Measurements from ENCODE around the gene PROSER3. TPM values are rescaled to one million over a fixed set of nuclear protein-coding genes. Genes with fewer than 3 reads are reported as not detected.

The PROSER3 gene
- total and polyA plus RNA-seq, 2 of the 13 experiments (the other 11 are each of a cell fraction or from before 2014, with no cell fraction given) = 5.1 to 5.7 TPM

- TF ChIP-seq ZHX2 (IDR thresholded peaks at IDR 0.05; ENCODE audit: low read depth) (no peak), ZHX2 (CRISPR knock-in tag; IDR thresholded peaks at IDR 0.05; ENCODE audit: borderline replicate concordance) (no peak), ZFP91 (CRISPR knock-in tag; IDR thresholded peaks at IDR 0.05; ENCODE audit: borderline replicate concordance) (no peak), FOXP1 (IDR thresholded peaks at IDR 0.05) (no peak), FOXP1 (CRISPR knock-in tag; IDR thresholded peaks at IDR 0.05) (no peak), HDAC1 (CRISPR knock-in tag; IDR thresholded peaks at IDR 0.05) (peak; percentile 16; the same call in 1 of the 2 replicates), YY1 (IDR thresholded peaks at IDR 0.05; ENCODE audit: insufficient read depth, insufficient replicate concordance, low read depth, low read length) (no peak), ZBTB10 (CRISPR knock-in tag; IDR thresholded peaks at IDR 0.05; ENCODE audit: borderline replicate concordance) (no peak), ZXDC (CRISPR knock-in tag; IDR thresholded peaks at IDR 0.05) (no peak), SP4 (CRISPR knock-in tag; IDR thresholded peaks at IDR 0.05) (0 out of 2 replicates have a peak, but pooled peaks have one; percentile 6), MEF2D (CRISPR knock-in tag; IDR thresholded peaks at IDR 0.05) (no peak), ZNF414 (CRISPR knock-in tag; IDR thresholded peaks at IDR 0.05) (no peak), ZNF746 (CRISPR knock-in tag; IDR thresholded peaks at IDR 0.05) (0 out of 2 replicates have a peak, but pooled peaks have one; percentile 17)
These were observed 28.6 kb downstream of the PROSER3 start (continued) for GRCh38 chr19:35786299-35787160.

All from HepG2 (cell line).